GM19397 (cell line): Measurements from ENCODE around the gene RILPL2.
"Not testable (repeated sequence)": the region's sequence is repeated elsewhere in the genome, so short reads cannot be mapped to it uniquely, and the experiment has no call there.

Source experiments
- ATAC-seq: cut with Tn5 transposase; IDR thresholded peaks from one replicate; pipeline ENCODE4 v1.9.1; 2021; ENCODE audit warnings: mild to moderate bottlenecking, moderate library complexity; ENCODE audit not compliant: unreplicated experiment

RILPL2 gene, protein sequence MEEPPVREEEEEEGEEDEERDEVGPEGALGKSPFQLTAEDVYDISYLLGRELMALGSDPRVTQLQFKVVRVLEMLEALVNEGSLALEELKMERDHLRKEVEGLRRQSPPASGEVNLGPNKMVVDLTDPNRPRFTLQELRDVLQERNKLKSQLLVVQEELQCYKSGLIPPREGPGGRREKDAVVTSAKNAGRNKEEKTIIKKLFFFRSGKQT

DNA sequence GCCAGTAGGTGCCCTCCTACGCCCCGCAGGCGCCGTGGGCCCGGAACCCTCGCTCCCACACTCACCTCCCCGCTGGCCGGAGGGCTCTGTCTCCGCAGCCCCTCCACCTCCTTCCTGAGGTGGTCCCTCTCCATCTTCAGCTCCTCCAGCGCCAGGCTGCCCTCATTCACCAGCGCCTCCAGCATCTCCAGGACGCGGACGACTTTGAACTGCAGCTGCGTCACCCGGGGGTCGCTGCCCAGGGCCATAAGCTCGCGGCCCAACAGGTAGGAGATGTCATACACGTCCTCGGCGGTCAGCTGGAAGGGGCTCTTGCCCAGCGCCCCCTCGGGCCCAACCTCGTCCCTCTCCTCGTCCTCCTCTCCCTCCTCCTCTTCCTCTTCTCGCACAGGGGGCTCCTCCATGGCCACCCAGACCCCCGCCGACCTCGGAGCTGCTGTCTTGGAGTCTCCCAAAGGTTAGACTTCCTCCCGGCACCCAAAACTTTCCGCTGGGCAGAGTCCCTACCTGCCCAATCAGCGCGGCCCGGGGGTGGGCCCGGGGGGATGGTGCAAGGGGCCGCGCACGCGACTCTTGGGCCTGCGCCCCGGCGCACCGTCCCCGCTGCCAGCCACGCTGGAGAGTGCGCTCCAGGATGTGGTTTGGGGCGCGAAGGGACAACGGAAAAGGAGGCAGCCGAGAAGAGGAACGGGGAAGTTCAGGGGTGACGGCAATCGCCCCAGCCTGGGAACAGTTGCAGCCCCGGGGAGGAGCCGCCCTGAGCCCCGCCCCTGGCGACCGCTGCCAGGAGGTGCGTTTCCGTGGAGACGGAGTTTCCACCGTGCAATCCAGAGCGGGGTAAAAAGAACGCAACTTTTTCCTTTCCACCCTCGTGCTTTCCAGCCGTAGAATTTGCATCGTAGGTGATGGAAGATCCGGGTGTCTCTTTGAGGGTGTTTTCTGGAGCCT, at the start of gene RILPL2:
TSS of gene RILPL2 (minus strand) at position 668 of the 948 bp plus-strand sequence. CDS start at position 404, 264 bp downstream.
- ATAC-seq = peak; percentile 76

DNA sequence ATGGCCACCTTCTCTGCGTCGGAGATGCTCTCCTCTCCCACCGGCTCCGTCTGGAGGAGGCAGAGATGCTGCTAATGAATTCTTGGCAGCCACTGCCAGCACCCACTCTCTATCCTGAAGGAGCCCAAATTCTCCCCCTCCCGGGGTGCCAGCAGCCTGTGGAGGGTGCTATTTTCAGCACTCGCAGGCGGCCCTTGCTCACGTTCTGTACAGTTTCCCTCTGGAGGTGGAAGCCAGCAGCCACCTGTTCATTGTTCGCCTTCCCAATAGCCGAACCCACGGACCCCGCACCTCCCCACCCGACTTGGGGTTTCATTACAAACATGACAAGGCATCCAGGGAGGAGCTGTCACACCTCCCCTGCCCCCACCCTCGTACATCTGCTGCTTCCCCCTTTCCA, 49.3 kb upstream of the RILPL2 start:
- ATAC-seq = no peak

DNA sequence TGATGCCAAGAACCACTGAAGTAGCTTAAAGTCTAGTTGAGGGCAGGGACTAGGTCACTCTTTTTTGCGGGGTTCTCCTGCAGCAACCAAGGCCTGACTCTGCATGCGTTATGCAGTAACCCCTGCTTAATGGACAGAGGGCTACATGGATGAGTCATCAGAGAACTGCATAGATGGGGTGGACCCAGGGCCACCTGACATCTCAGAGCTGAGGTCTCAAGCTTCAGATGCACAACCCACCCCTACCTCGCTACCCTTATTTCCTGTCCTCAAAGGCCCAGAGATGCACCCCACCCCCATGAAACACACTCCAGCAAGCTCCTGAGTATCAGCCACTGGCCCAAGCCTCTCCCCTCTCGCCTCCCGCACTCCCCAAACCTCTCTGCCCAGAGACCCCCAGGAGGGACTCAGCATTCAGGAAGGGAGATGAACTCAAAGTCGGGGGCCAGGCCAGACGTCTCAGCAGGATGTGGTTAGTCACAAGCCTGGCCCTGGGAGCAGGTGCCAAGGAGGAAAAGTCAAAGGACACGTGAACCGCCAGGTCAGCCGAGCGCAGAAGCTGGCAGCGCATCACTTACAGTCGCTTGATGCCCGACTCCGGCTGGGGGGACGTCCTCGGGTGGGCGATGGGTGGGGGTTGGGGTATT, 47.2 kb upstream of the RILPL2 start:
- no peak for ATAC-seq

DNA sequence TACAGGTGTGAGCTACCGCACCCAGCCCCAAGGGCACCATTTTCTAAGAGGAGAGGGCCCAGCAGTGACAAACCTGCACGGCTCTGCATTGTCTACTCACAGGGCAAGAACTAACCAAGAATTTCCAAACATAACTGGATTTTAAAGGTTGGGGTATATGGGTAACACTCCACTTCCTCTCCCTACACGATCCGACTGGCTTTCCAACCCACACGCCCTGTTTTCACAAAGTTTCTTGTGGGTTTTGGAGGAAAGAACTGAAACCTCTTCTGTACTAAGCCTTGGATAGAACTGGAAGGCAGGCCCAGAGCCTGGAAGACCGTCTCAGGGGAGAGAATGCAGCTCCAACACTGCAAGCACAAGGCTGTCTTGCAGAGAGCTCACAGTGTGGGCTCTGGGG, 46.4 kb upstream of the RILPL2 start:
- no peak for ATAC-seq

DNA sequence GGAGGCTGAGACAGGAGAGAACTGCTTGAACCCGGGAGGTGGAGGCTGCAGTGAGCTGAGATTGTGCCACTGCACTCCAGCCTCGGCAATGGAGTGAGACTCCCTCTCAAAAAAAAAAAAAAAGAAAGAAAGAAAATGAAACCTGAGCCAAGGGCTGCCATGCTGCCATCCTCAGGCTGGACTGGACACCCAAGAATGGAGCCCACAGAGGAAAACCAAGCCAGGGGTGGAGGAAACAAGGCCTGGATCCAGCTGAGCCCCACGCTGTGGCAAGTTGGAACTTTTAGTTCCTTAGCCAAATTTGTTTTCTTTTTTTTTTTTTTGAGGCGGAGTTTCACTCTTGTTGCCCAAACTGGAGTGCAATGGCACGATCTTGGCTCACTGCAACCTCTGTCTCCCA, 44.8 kb upstream of the RILPL2 start:
- ATAC-seq = not testable (repeated sequence)

DNA sequence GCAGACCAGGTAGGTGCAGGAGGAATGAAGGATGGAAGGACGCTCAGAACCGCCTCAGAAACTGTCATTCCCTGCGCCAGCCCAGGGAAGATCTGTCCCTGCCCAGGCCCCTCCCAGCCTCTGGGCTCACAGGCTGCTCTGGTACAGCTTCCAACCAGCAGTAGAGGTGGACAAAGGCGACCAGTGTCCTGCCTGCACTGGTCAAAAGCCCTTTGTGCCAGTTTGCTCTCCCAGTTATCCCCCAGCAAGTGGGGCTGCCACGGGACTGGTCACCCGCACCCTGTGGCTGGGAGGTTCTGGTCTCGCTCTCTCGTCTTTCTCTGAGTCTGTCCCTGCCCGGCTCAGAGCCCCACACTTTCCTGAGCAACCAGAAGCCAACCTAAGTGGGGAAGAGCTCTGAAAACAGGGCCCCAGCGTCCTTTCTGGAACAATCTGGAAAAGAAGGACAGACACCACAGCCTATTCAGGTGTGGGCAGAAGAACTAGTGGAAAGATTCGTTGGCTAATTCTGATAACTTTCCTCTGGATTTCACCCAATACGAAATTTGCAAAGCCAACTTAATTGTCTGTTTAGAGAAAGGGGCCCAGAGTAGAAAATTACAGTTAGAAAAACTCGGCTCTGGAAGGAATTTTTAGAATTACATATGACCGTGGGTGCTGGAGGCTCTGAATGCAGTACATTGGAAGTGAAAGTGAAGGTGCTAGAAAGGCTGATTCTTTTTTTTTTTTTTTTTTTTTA, 43.1 kb upstream of the RILPL2 start:
- no peak for ATAC-seq

DNA sequence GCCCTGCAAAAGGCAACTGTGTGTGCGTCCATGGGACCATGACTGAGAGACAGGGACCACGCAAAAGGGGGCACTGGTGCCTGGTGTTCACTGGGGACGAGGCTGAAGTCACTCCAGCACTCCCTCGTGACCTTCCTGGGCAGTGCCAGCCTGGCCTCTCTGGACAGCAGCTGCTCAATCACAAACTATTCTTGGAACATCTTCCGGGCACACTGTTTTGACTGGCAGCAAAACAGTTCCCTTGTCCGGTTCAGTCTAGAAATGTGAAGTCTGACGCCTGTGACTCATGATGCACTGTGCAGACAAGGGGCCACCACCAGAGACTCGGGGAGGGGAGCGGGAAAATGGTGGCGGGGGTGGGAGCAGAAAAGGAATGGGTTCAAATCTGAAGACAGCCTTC, 42.3 kb upstream of the RILPL2 start:
- ATAC-seq = no peak

DNA sequence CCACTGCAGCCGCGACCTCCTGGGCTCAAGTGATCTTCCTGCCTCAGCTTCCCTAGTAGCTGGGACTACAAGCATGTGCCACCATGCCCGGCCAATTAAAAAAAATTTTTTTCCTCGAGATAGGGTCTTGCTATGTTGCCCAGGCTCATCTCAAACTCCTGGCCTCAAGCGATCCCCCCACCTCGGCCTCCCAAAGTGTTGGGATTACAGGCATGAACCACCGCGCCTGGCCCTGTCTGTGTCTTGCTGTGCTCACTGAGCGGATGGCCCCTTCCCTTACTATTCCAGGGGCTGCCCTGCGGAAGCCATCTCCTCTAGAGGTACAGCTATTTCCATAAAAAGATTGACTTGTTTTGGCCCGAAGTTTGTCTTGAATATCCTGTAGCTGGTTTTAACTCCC, 41.6 kb upstream of the RILPL2 start:
- no peak for ATAC-seq

DNA sequence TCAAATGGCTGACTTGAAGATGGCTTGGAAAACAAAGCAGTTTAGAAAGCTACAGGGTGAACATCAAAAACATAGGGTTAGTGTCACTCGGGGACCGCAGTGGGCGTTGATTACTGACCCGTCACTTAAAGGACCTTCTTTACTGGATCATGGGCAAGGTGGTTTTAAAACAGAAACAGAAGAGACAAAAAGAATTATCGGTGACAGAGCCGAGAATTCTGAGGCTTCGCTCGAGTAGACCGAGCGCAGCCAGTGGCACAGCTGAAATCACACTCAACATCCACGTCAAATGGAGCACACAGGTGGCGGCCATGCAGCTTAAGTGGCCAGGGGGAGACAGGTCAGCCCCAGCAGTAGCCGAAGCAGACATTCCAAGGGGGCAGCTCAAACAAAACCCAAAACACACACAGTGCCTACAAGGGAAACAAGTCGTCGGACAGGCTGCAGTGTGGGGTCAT, 38.8 kb upstream of the RILPL2 start:
- no peak for ATAC-seq

DNA sequence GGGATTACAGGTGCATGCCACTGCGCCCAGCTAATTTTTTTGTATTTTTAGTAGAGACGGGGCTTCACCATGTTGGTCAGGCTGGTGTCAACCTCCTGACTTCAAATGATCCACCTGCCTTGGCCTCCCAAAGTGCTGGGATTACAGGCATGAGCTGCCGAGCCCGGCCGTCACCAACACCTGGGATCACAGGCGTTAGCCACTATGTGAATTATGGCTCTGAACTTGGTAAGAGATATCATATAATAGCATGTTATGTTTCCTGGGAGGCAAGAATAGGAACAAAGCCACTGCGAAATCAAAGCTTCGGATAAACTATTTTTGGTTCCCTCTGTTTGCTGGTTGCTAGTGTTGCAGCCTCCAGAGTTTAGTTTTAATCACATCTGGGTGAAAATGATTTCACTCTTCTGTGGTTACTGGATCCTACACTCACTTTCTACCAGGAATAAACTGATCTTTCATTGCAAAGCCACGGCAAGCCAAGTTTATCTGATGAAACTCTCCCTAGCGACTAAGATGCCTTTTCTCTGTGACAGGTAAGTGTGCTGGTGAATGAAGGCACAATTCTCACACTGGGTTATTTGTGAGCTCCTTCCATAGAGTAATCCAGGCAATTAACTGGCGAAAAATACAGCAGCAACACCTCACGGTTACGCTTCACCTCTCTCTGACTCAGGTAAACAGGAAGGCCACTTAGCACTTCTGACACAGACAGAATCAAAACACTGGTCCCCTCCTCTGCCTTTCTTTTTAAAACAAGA, 38.2 kb upstream of the RILPL2 start:
- no peak for ATAC-seq

DNA sequence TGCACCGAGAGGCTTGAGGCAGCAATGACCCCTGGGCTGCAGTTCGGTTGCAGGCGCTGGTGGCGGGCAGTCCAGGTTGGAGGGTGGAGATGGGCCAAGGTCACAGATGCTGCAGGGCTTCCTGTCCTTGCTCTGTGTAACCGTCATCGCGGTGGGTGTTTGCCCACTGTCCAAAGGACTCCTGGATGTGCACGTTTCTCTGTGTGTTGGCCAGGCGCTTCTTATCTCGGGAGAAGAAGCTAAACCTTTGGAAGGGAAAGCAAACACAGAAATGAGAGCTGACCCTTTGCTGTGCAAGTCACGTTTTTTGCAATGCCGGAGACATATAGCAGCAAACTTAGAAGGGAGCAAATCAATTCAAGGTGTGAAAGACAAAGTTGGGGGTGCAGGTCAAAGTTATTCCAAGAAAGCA, 36.0 kb upstream of the RILPL2 start:
- ATAC-seq = no peak

DNA sequence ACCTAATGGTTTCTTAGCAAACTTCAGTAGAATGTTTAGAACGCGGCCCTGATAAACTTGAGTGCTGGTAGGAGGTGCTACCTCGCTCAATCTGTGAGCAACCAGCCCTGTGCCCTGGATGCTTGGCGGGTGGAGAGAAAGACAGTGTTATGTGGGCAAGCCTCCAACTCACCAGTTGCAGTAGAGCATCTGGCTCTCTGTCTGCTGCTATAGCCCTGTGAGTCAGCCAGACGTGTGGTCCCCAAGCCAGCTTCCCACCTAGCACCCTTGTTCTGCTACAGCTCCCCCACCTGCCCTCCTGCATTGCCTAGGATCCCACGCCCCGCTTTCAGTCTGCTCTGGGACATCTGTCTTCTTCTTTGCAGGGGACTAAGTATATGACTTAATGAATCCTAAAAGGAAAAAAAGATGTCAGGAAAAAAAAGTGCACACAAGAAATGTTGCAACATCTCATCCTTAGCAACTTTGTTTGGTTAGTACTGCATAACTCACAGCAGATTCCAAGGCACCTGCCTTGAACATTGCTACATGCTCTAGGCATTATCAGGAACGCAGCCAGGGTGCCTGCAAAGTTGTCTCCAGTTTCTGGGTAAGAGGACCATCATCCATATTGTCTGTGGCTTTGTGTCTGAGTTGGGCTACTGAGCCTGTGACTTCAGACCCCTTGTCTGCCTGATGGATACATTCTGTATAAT, 35.0 kb upstream of the RILPL2 start:
- no peak for ATAC-seq

DNA sequence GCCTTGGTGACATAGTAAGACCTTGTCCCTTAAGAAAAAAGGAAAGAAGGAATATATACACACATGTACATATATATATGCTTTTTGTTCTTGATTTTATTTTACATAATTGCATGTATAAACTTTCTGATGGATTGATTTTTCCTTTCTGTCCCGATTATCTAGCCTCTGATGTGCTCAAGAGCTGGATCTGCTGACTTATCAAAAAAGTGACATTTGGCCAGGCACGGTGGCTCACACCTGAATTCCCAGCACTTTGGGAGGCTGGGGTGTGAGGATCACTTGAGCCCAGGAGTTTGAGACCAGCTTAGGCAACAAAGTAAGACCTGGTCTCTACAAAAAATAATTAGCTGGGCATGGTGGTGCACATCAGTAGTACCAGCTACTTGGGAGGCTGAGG, 33.5 kb upstream of the RILPL2 start:
- ATAC-seq = no peak

DNA sequence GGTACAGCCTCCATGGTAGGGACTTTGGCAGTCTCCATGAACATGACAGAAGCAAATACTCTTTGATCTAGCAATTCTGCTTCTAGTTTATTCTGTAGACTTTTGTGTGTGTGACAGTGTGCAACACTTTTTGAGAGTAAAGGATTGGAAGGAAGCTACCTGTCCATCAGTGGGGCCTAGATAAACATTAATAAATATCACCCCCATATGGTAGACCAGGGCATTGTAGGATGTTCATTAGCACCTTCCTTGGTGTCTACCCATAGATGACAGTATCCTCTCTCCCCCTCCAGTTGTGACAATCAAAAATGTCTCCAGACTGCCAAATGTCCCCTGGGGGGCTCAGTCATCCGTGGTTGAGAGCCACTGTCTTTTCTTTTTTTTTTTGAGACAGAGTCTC, 32.3 kb upstream of the RILPL2 start:
- ATAC-seq = peak; percentile 55

DNA sequence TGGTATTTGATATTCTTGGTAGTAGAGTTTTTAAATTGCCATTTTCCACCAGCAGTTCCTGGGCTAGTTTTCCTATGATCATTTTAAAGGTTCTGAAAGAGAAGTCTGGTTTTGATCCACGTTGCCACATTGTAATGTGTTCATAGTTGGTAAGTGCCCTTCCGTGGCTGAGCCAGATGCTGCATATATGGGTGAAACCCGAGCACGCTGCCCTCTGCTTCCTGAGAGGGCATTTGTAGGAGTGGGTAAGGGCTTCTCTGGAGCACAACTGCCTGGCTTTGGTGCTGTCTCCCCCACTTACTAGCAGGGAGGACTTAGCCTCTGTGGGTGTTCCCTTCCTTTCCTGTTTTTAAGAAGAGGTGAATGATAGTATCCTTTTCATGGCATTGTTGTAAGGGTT, 28.6 kb upstream of the RILPL2 start:
- ATAC-seq = no peak

DNA sequence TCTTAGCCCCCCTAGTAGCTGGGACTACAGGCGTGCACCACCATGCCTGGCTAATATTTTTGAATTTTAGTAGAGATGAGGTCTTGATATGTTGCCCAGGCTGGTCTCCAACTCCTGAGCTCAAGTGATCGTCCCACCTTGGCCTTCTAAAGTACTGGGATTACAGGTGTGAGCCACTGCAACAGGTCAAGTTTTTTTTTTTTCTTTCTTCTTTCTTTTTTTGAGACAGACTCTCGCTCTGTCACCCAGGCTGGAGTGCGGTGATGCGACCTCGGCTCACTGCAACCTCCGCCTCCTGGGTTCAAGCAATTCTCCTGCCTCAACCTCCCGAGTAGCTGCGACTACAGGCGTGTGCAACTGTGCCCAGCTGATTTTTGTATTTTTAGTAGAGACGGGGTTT, 26.7 kb upstream of the RILPL2 start:
- not testable (repeated sequence) for ATAC-seq

DNA sequence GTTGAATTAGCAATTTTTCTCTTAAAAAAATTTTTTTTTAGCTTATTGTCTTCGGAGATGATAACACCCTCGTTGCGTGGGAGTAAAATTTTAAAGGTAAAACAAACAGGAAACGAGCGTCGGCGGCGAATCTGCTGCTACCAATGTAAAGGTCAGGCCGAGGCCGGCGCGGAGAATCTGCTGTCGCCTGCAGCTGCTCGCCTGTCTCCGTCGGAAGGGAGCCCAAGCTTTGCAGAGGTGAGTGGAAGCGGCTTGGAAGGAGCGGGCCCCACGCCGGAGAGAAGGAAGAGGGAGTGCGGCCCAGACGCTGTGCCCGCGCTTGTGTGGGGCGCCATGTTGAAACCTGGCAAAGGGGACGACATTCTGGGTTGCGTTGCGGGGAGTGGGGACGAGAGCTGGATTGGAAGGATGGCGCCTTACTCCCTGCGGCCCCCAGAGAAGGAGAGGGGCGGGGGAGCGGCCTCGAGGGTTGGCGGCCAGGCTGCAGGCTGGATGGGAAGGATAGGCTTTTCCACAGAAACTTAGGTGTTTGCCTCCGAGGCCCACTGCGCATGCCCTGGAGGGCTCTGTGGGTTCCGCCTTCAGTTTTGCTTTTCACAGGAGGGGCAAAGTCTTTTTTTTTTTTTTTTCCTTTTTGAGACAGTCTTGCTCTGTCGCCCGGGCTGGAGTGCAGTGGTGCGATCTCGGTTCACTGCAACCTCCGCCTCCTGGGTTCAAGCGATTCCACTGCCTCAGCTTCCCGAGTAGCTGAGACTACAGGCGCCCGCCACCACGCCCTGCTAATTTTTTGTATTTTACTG, 21.7 kb upstream of the RILPL2 start, which contains the start of gene SNRNP35:
TSS of gene SNRNP35 (plus strand) at position 160 of the 800 bp plus-strand sequence. CDS start 7,402 bp downstream, outside the sequence.
- ATAC-seq = peak; percentile 56

DNA sequence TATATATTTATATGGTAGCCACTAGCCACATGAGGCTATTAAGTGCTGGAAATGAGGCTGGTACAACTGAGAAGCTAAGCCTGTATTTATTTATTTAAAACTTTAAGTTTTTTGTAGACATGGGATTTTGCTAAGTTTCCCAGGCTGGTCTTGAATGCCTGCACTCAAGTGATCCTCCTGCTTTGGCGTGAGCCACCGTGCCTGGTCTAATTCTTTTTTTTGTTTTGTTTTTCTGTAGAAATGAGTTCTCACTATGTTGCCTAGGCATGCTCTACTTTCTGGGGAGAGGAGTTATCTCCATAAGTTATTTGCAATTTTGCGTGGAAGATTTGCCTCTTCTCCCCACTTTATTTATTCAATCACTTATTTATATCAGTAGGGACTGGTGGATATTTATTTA, 16.7 kb upstream of the RILPL2 start:
- no peak for ATAC-seq

DNA sequence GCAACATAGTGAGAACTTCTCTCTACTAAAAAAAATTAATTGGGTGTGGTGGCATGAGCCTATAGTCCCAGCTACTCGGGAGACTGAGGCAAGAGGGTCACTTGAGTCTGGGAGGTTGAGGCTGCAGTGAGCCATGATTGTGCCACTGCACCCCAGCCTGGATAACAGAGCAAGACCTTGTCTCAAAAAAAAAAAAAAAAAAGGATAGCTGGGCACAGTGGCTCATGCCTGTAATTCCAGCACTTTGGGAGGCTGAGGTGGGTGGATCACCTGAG, 15.7 kb upstream of the RILPL2 start:
- not testable (repeated sequence) for ATAC-seq
